Neural cell (in vitro differentiated cells): ENCODE data around the gene JMJD1C. TPM values are rescaled to one million over a fixed set of nuclear protein-coding genes. Genes with fewer than 3 reads are reported as not detected.

Source experiments
- H2AFZ ChIP-seq: fragments of 200-600, 300-800 bp; sonication (generic), shearing (Covaris generic); 2 replicates; pipeline ENCODE4 v1.6.0; 2014; ENCODE audit warnings: low read depth, mild to moderate bottlenecking, antibody characterized with exemption, low read length, moderate library complexity
- H3F3A ChIP-seq: fragments of 200-600 bp; shearing (Covaris generic); 2 replicates; pipeline ENCODE4 v1.6.1; 2016; ENCODE audit warnings: mild to moderate bottlenecking, moderate library complexity, mixed read lengths, antibody characterized with exemption, low read length; ENCODE audit not compliant: insufficient read depth, poor library complexity, severe bottlenecking
- H3K27ac ChIP-seq: fragments of 200-600, 300-800 bp; sonication (generic), shearing (Covaris generic); 2 replicates; pipeline ENCODE4 v1.5.1; 2014; ENCODE audit warnings: mild to moderate bottlenecking, low read length, moderate library complexity
- H3K27me3 ChIP-seq: fragments of 300-800, 200-600 bp; sonication (generic), shearing (Covaris generic); 2 replicates; pipeline ENCODE4 v1.6.0; 2014; ENCODE audit warnings: mild to moderate bottlenecking, low read depth, low read length, moderate library complexity; ENCODE audit not compliant: insufficient read depth
- H3K36me3 ChIP-seq: fragments of 300-800, 200-600 bp; sonication (generic), shearing (Covaris generic); 2 replicates; pipeline ENCODE4 v1.5.1; 2014; ENCODE audit warnings: mild to moderate bottlenecking, antibody characterized with exemption, low read length, moderate library complexity; ENCODE audit not compliant: insufficient read depth
- H3K4me2 ChIP-seq: fragments of 300-800, 200-600 bp; sonication (generic), shearing (Covaris generic); 2 replicates; pipeline ENCODE4 v1.6.0; 2014; ENCODE audit warnings: mild to moderate bottlenecking, low read length
- H3K4me3 ChIP-seq: fragments of 300-800, 200-600 bp; sonication (generic), shearing (Covaris generic); 2 replicates; pipeline ENCODE4 v1.5.1; 2014; ENCODE audit warnings: mild to moderate bottlenecking, low read length, moderate library complexity
- H3K79me2 ChIP-seq: fragments of 200-600 bp; shearing (Covaris generic); replicated peaks from 2 replicates; pipeline ENCODE4 v1.6.0; 2014; ENCODE audit warnings: mild to moderate bottlenecking, low read length, moderate library complexity; ENCODE audit not compliant: insufficient read depth
- H3K9ac ChIP-seq: fragments of 300-800, 200-600 bp; sonication (generic), shearing (Covaris generic); 2 replicates; pipeline ENCODE4 v1.6.1; 2016; ENCODE audit warnings: mild to moderate bottlenecking, low read length, mixed read lengths
- H3K9me2 ChIP-seq: fragments of 200-600 bp; shearing (Covaris generic); 2 replicates; pipeline ENCODE4 v1.6.1; 2016; ENCODE audit warnings: mild to moderate bottlenecking, low read length, mixed read lengths; ENCODE audit not compliant: insufficient read depth
- H3K9me3 ChIP-seq: fragments of 200-600, 300-800 bp; sonication (generic), shearing (Covaris generic); 2 replicates; pipeline ENCODE4 v1.6.1; 2016; ENCODE audit warnings: mild to moderate bottlenecking, mixed run types, low read length, moderate library complexity, mixed read lengths
- H4K20me1 ChIP-seq: fragments of 200-600 bp; shearing (Covaris generic); 2 replicates; pipeline ENCODE4 v1.6.1; 2016; ENCODE audit warnings: mild to moderate bottlenecking, mixed run types; ENCODE audit not compliant: insufficient read depth
- CTCF ChIP-seq: fragments of 450-650 bp; IDR thresholded peaks from 2 replicates; pipeline ENCODE4 v1.5.1; 2014; ENCODE audit warnings: antibody characterized with exemption, mild to moderate bottlenecking, moderate library complexity; ENCODE audit not compliant: poor library complexity, severe bottlenecking
- EP300 ChIP-seq: fragments of 450-650 bp; conservative IDR thresholded peaks from 2 replicates; pipeline ENCODE4 v1.6.1; 2014; ENCODE audit warnings: antibody characterized with exemption, mild to moderate bottlenecking, moderate library complexity; ENCODE audit not compliant: poor library complexity, severe bottlenecking
- EZH2 ChIP-seq: fragments of 200-600, 300-800 bp; shearing (Covaris generic), sonication (generic); IDR thresholded peaks from 2 replicates; pipeline ENCODE4 v1.6.1; 2014; ENCODE audit warnings: antibody characterized with exemption, low read length, borderline replicate concordance, mild to moderate bottlenecking; ENCODE audit not compliant: insufficient read depth, poor library complexity, severe bottlenecking
- MXI1 ChIP-seq: fragments of 450-650 bp; conservative IDR thresholded peaks from 2 replicates; pipeline ENCODE4 v1.6.1; 2014; ENCODE audit warnings: antibody characterized with exemption, mild to moderate bottlenecking; ENCODE audit not compliant: poor library complexity, severe bottlenecking
- POLR2AphosphoS5 ChIP-seq: IDR thresholded peaks from 2 replicates; pipeline ENCODE4 v1.6.1; 2012
- RAD21 ChIP-seq: fragments of 450-650 bp; conservative IDR thresholded peaks from 2 replicates; pipeline ENCODE4 v1.6.1; 2014; ENCODE audit warnings: antibody characterized with exemption, mild to moderate bottlenecking, moderate library complexity
- REST ChIP-seq: IDR thresholded peaks from 2 replicates; pipeline ENCODE4 v1.6.1; 2012; ENCODE audit warnings: borderline replicate concordance
- SMC3 ChIP-seq: fragments of 450-650 bp; conservative IDR thresholded peaks from 2 replicates; pipeline ENCODE4 v1.6.1; 2014; ENCODE audit warnings: antibody characterized with exemption, mild to moderate bottlenecking, moderate library complexity; ENCODE audit not compliant: poor library complexity
- TAF1 ChIP-seq: IDR thresholded peaks from 2 replicates; pipeline ENCODE4 v1.6.1; 2012; ENCODE audit warnings: low read depth
- polyA plus RNA-seq: library from polyadenylated mRNA; depleted of rRNA; stranded (reverse); fragments of >200 nt; gene quantifications from 2 replicates; pipeline ENCODE4 v1.2.3, GENCODE V29; 2014

The JMJD1C gene
- polyA plus RNA-seq, 1 donor from 2014 or later = 108 TPM

GRCh38 chr10:63214571-63214970, 251.2 kb downstream of the JMJD1C start:
- Histone ChIP-seq H3K4me3 (no peak overlapping the region), H4K20me1 (no peaks in the 10 kb centered on the region), H3K9me3 (no peaks in the 10 kb centered on the region), H3K9ac (no peak overlapping the region), H2AFZ (no peak overlapping the region), H3K27me3 (no peaks in the 10 kb centered on the region), H3K27ac (no peak overlapping the region), H3K9me2 (no peaks in the 10 kb centered on the region), H3K4me2 (no peak overlapping the region), H3F3A (no peaks in the 10 kb centered on the region), H3K36me3 (peaks cover 5% of the 10 kb centered on the region), H3K79me2 (peaks cover 7% of the 10 kb centered on the region)
- no peak for TF ChIP-seq SMC3

- no peak overlapping the region for H3K4me2 ChIP-seq
- H3K27ac ChIP-seq = no peak overlapping the region
- H3K9ac ChIP-seq = no peak overlapping the region
- H3K9me3 ChIP-seq = no peaks in the 10 kb centered on the region
- H3K4me3 ChIP-seq = no peak overlapping the region
- no peaks in the 10 kb centered on the region for H3K9me2 ChIP-seq
- peaks cover 7% of the 10 kb centered on the region for H3K79me2 ChIP-seq
- no peak for TF ChIP-seq TAF1
- no peak for TF ChIP-seq MXI1
- TF ChIP-seq POLR2AphosphoS5 = no peak
- no peak for TF ChIP-seq EZH2
- no peak for TF ChIP-seq REST
- TF ChIP-seq EP300 = no peak
- TF ChIP-seq RAD21 = no peak
- TF ChIP-seq CTCF = no peak
- TF ChIP-seq SMC3 = no peak
- no peaks in the 10 kb centered on the region for H3K27me3 ChIP-seq
- H3K36me3 ChIP-seq = peaks cover 5% of the 10 kb centered on the region
- H3F3A ChIP-seq = no peaks in the 10 kb centered on the region
- H4K20me1 ChIP-seq = no peaks in the 10 kb centered on the region
- no peak overlapping the region for H2AFZ ChIP-seq
These were observed 252.3 kb downstream of the JMJD1C start for GRCh38 chr10:63213489-63213888.
